Dendritic cell treated with granulocyte-macrophage colony-stimulating factor and Interleukin-4, amounts not matched to agents 40 ng/mL and 50 ng/mL, for 4 days (primary cell): ENCODE data around the gene TCF12.

Experiments used
- H3K27ac Mint-ChIP-seq: one replicate; pipeline ENCODE4 v1.8.0; 2022; ENCODE audit warnings: mild to moderate bottlenecking, mixed read lengths
- H3K27me3 Mint-ChIP-seq: one replicate; pipeline ENCODE4 v1.8.0; 2022; ENCODE audit warnings: mild to moderate bottlenecking, mixed read lengths
- H3K36me3 Mint-ChIP-seq: one replicate; pipeline ENCODE4 v1.8.0; 2022; ENCODE audit warnings: low read depth, mixed read lengths
- H3K4me1 Mint-ChIP-seq: one replicate; pipeline ENCODE4 v1.8.0; 2022; ENCODE audit warnings: low read depth, mixed read lengths
- H3K4me3 Mint-ChIP-seq: one replicate; pipeline ENCODE4 v1.8.0; 2022; ENCODE audit warnings: mild to moderate bottlenecking, moderate library complexity, mixed read lengths
- H3K9me3 Mint-ChIP-seq: one replicate; pipeline ENCODE4 v1.8.0; 2022; ENCODE audit warnings: mixed read lengths
- intact Hi-C: fragments of 100-400 bp; cut with micrococcal nuclease; formaldehyde crosslinking; loops from one replicate; pipeline ENCODE4 v1.15.0; 2022

The TCF12 gene

GRCh38 chr15:57290187-57290586, 371.7 kb downstream of the TCF12 start:
- Mint-ChIP-seq H3K4me1 (peaks cover 14% of the 10 kb centered on the region), H3K27ac (no peak overlapping the region), H3K4me3 (no peak overlapping the region), H3K9me3 (no peaks in the 10 kb centered on the region), H3K27me3 (no peaks in the 10 kb centered on the region), H3K36me3 (peaks cover 64% of the 10 kb centered on the region)
- intact Hi-C loops, result no loop called here

DNA sequence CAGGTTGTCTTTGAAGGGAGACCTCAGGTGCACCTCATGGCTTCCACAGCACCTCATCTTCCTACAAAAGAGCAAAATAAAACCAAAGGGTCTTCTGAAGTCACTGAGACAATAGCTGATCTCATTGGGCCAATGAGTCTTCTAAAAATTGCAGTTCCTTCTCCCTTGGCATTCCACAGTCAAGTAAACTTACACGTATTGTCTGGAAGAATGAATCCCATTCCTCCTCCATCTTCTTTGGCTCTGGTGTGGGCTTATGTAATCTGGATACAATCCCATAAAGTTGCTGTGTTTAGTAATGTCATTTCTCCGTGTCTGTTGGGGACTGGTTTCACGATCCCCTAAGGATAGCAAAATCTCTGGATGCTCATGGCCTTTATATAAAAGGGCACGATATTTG, 372.4 kb downstream of the TCF12 start:
- Mint-ChIP-seq H3K4me1 (peaks cover 14% of the 10 kb centered on the region), H3K27ac (no peak overlapping the region), H3K9me3 (no peaks in the 10 kb centered on the region), H3K36me3 (peaks cover 60% of the 10 kb centered on the region), H3K4me3 (no peak overlapping the region), H3K27me3 (no peaks in the 10 kb centered on the region)
- intact Hi-C loops, result no loop called here

DNA sequence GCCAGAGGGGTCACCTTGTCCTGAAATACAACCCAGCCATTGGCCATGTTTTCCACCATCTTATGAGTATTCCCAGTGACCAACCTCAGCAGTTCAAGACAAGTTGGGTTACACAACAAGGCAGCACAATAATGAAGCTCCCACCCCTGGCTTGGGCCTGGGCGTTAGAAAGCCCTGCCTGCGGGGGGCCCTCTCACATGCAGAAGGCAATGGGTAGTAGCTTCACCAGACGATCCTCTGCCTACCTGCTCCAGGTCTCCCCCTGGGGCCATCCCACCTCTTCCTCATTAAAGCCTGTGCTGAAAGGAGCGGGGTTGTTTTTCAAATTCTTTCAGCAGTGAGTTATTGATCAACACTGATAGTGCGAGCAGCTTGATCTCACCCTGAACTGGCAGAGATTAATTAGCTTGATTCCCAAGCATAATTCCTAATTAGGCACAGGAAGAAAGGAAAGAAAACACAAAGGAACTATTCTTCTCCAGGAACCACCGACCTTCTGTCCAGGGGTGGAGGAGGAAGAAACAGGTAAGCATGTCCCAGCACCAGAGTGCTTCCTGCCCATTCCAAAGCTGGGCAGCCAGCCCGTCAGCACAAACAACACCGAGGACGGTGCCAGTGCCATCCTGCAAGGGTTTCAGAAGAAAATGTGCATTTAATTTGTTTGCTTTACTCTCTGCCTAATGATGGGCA, 378.2 kb downstream of the TCF12 start:
- H3K4me3 Mint-ChIP-seq, result no peak overlapping the region
- H3K27ac Mint-ChIP-seq, result peak overlapping the region; percentile 45
- intact Hi-C loops, result no loop called here
- H3K9me3 Mint-ChIP-seq, result no peaks in the 10 kb centered on the region
- peaks cover 56% of the 10 kb centered on the region for H3K4me1 Mint-ChIP-seq
- H3K27me3 Mint-ChIP-seq, result no peaks in the 10 kb centered on the region
- peaks cover 10% of the 10 kb centered on the region for H3K36me3 Mint-ChIP-seq

- Mint-ChIP-seq H3K27me3 (no peaks in the 10 kb centered on the region), H3K9me3 (no peaks in the 10 kb centered on the region), H3K36me3 (peaks cover 7% of the 10 kb centered on the region), H3K4me1 (peaks cover 59% of the 10 kb centered on the region), H3K4me3 (no peak overlapping the region), H3K27ac (peak overlapping the region; percentile 2)
- intact Hi-C loops, result no loop called here
Measured at GRCh38 chr15:57297163-57297593, 378.7 kb downstream of the TCF12 start.

- no peaks in the 10 kb centered on the region for H3K9me3 Mint-ChIP-seq
- H3K27me3 Mint-ChIP-seq, result no peaks in the 10 kb centered on the region
- H3K36me3 Mint-ChIP-seq, result peaks cover 7% of the 10 kb centered on the region
- peak overlapping the region; percentile 2 for H3K27ac Mint-ChIP-seq
- intact Hi-C loops, result loop anchor here (2.0 kb wide), 1 partner anchor 23 kb away; no protein-coding TSS in a partner anchor
- no peak overlapping the region for H3K4me3 Mint-ChIP-seq
- peaks cover 64% of the 10 kb centered on the region for H3K4me1 Mint-ChIP-seq
Measured at GRCh38 chr15:57297630-57298029, 379.2 kb downstream of the TCF12 start.

DNA sequence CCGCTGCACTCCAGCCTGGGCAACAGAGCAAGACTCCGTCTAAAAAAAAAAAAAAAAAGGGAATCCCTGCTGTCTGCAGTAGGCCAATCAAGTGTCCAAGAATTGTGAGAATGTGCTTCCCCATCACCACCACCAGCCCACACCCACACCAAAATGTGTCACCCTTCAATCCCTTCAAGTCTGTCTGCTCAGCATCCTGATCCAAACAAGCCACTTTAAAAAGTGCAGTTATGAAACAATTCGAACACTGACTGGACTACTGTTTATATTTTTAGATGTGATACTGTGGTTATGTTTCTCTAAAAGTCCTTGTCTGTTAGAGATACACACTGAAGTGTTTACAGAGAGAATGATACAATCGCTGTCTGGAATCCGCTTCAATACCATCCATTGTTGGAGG, 379.8 kb downstream of the TCF12 start:
- no peaks in the 10 kb centered on the region for H3K27me3 Mint-ChIP-seq
- intact Hi-C loops, result loop anchor here (2.0 kb wide), 1 partner anchor 23 kb away; no protein-coding TSS in a partner anchor
- H3K36me3 Mint-ChIP-seq, result peaks cover 2% of the 10 kb centered on the region
- no peaks in the 10 kb centered on the region for H3K9me3 Mint-ChIP-seq
- H3K4me3 Mint-ChIP-seq, result no peak overlapping the region
- H3K27ac Mint-ChIP-seq, result peak overlapping the region; percentile 88
- H3K4me1 Mint-ChIP-seq, result peaks cover 70% of the 10 kb centered on the region

DNA sequence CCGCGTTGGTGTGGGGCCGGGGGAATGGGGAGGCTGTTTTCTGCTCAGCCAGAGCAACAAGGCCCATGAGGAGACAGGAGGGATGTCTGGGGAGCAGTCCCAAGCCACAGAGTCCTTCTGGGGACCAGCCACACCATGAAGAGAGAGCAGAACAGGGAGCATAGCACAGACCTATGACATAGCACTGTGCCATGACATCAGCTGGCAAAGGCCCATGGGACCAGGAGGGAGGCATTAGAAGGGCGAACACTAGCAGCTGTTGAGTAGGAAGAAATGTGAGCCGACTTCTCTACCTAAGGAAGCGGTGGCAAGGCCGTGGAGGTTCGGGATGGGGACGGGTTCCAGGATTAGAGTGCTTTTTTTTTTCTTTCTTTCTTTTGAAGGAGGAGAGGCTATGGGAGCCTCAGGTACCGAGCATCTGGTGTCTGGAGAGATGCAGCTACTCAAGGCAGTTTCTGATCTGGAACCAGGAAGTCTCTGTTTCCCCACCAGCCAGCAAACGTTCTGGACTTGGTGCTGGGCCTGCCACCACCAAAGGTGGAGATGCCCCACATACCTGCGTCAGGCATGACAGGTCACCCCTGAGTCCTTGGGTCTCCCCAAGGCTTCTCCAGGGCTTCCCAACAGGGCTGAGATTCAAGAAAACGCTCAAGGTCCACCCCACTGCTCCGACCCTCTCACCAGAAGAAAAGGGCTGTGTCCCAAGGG, 380.6 kb downstream of the TCF12 start:
- intact Hi-C loops, result loop anchor here (2.0 kb wide), 1 partner anchor 22 kb away; no protein-coding TSS in a partner anchor
- no peaks in the 10 kb centered on the region for H3K36me3 Mint-ChIP-seq
- no peak overlapping the region for H3K4me3 Mint-ChIP-seq
- H3K9me3 Mint-ChIP-seq, result no peaks in the 10 kb centered on the region
- H3K27me3 Mint-ChIP-seq, result no peaks in the 10 kb centered on the region
- peaks cover 78% of the 10 kb centered on the region for H3K4me1 Mint-ChIP-seq
- peak overlapping the region; percentile 88 for H3K27ac Mint-ChIP-seq

DNA sequence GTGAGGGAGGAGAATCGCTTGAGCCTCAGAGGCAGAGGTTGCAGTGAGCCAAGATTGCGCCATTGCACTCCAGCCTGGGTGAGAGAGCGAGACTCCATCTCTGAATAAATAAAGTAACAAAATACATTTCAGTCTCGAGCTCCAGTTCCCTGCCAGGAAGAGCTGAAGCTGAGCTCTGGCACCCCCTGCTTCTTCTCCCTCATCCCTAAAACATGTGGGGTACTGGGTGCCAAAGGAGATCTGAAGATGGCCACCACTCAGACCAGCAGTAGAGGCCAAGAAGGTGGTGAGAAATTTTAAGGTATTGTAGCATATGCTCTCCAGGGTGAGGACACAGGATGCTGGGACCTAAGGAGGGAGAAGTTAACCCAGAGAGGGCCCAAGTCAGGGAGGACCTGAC, 382.9 kb downstream of the TCF12 start:
- peaks cover 3% of the 10 kb centered on the region for H3K36me3 Mint-ChIP-seq
- H3K4me3 Mint-ChIP-seq, result no peak overlapping the region
- H3K27me3 Mint-ChIP-seq, result no peaks in the 10 kb centered on the region
- peaks cover 92% of the 10 kb centered on the region for H3K4me1 Mint-ChIP-seq
- intact Hi-C loops, result loop anchor here (10.0 kb wide), 1 partner anchor 807 kb away; no protein-coding TSS in a partner anchor
- no peaks in the 10 kb centered on the region for H3K9me3 Mint-ChIP-seq
- H3K27ac Mint-ChIP-seq, result peak overlapping the region; percentile 88

DNA sequence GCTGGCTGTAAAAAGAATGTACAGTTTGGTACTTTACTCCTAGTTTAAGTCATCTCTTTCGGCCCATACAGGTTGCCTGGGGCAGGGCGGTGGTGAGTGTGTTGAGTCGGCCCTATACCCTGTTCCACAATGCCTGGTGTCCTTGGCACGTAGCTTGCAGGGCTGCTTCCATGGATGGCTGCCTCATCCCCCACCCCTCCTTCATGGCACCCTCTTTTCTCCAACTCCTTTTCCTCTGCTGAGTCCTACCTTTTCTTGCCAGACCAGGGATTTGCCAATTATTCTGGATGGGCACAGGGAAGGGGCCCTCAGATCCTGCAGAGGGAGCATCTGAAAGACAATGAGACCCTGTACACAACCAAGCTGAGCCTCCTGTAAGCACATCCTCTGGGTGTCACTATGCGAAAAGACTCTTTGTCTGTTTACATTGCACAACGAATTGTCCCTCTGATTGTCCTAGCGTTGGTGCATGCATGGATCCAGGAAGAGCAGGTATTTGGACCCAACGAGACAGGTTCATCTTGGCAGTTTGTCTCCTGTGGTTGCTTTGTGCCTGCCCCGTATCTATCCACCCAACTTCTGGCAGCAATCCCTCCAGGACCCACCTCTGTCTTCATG, 384.3 kb downstream of the TCF12 start:
- peaks cover 86% of the 10 kb centered on the region for H3K4me1 Mint-ChIP-seq
- H3K4me3 Mint-ChIP-seq, result no peak overlapping the region
- peak overlapping the region; percentile 6 for H3K27ac Mint-ChIP-seq
- H3K9me3 Mint-ChIP-seq, result no peaks in the 10 kb centered on the region
- H3K36me3 Mint-ChIP-seq, result peaks cover 5% of the 10 kb centered on the region
- H3K27me3 Mint-ChIP-seq, result no peaks in the 10 kb centered on the region
- intact Hi-C loops, result loop anchor here (10.0 kb wide), 1 partner anchor 808 kb away; no protein-coding TSS in a partner anchor

DNA sequence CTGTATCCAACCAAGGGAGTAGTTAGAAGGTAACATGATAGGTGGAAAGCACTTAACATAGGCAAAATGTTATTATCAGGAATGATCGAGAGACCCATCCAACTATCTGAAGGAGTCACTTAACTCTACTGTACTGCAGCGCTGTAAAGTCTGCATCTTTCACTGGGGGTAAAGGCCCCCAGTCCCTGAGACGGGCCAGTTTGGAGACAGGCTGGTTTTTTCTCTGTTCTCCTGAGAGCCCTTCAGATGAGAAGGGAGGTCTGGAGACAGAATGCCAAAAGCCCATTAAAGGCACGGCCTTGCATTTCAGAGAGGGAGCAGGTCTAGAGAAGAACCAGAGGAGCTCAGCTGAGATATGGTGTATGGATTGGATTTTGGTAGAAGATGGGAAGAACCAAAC, 386.6 kb downstream of the TCF12 start:
- no peaks in the 10 kb centered on the region for H3K9me3 Mint-ChIP-seq
- H3K4me3 Mint-ChIP-seq, result no peak overlapping the region
- H3K27me3 Mint-ChIP-seq, result no peaks in the 10 kb centered on the region
- intact Hi-C loops, result loop anchor here (5.0 to 10.0 kb wide), 2 partner anchors 78 to 810 kb away; no protein-coding TSS in a partner anchor
- H3K27ac Mint-ChIP-seq, result no peak overlapping the region
- H3K4me1 Mint-ChIP-seq, result peaks cover 72% of the 10 kb centered on the region
- H3K36me3 Mint-ChIP-seq, result peaks cover 5% of the 10 kb centered on the region

- peaks cover 62% of the 10 kb centered on the region for H3K4me1 Mint-ChIP-seq
- H3K9me3 Mint-ChIP-seq, result no peaks in the 10 kb centered on the region
- H3K27ac Mint-ChIP-seq, result peak overlapping the region; percentile 86
- H3K36me3 Mint-ChIP-seq, result peaks cover 5% of the 10 kb centered on the region
- peak overlapping the region; percentile 82 for H3K4me3 Mint-ChIP-seq
- H3K27me3 Mint-ChIP-seq, result no peaks in the 10 kb centered on the region
- intact Hi-C loops, result loop anchor here (1.0 to 10.0 kb wide), 3 partner anchors 79 to 812 kb away; no protein-coding TSS in a partner anchor
Measured at GRCh38 chr15:57306161-57306943, 387.9 kb downstream of the TCF12 start.

DNA sequence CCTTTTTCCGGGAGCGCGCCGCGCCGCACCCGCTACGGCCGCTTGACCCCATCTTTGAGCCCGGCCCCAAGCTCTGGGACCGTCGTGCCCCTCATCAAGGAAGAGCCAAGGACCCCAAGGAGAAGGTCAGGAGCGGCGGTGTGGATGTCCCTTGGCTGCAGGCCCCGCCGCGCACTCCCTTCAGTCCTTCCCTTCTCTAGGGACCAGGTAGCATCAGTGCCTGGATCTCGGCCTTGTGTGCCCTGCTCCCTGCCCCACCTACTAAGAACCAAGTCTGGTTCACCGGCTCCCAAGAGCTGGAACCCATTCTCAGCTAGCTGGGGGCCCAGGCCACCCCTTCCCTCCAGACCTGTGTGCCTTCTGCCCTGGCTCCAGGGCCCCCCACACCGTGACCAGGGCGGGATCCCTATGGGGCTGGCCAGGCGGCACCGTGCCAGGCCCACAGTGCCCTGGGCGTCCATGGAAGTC, 388.5 kb downstream of the TCF12 start:
- Mint-ChIP-seq H3K9me3 (no peaks in the 10 kb centered on the region), H3K27ac (peak overlapping the region; percentile 86), H3K27me3 (no peaks in the 10 kb centered on the region), H3K4me3 (peak overlapping the region; percentile 82), H3K36me3 (peaks cover 5% of the 10 kb centered on the region), H3K4me1 (peaks cover 58% of the 10 kb centered on the region)
- intact Hi-C loops, result loop anchor here (1.0 to 10.0 kb wide), 3 partner anchors 80 to 812 kb away; no protein-coding TSS in a partner anchor

- no peaks in the 10 kb centered on the region for H3K9me3 Mint-ChIP-seq
- no peaks in the 10 kb centered on the region for H3K27me3 Mint-ChIP-seq
- intact Hi-C loops, result loop anchor here (5.0 to 10.0 kb wide), 2 partner anchors 80 to 813 kb away; no protein-coding TSS in a partner anchor
- H3K4me3 Mint-ChIP-seq, result no peak overlapping the region
- peaks cover 5% of the 10 kb centered on the region for H3K36me3 Mint-ChIP-seq
- H3K27ac Mint-ChIP-seq, result peak overlapping the region; percentile 86
- H3K4me1 Mint-ChIP-seq, result peaks cover 51% of the 10 kb centered on the region
Measured at GRCh38 chr15:57307527-57308169, 389.2 kb downstream of the TCF12 start.
